LNCaP clone FGC (cell line): Measurements from ENCODE around the gene CD55.

Source experiments
- DNase-seq: peaks from one replicate; pipeline ENCODE4 v3.0.0-alpha.2; 2011; ENCODE audit warnings: low read depth
- H3K4me3 ChIP-seq: 2 replicates; pipeline ENCODE4 v1.5.1; 2011; ENCODE audit warnings: mild to moderate bottlenecking, low read depth, low read length, control low read depth
- CTCF ChIP-seq: IDR thresholded peaks from 2 replicates; pipeline ENCODE4 v1.5.1; 2012; ENCODE audit warnings: mild to moderate bottlenecking; ENCODE audit not compliant: control insufficient read depth, insufficient read depth; ENCODE audit errors: extremely low read depth

The CD55 gene

DNA sequence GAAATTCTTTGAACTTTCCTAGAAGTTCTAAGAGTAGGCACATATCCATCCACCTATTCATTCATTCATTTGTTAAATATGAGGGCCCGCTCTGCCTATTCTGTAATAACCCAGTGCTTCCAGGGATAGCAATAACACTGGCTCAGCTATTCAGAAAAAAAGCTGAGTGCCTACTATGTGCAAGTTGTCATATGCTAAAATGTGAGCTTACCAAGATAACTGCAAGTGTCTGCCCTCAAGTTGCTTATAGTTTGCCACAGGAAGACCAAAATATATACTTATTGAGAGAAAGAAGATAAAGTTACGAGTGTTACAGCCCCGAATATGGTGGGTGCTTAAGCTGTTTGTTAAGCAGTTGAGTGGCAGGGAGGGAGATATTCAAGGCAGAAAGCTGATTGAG is 39.6 kb downstream of the CD55 start:
- no peak for DNase-seq
- TF ChIP-seq CTCF, result no peak
- H3K4me3 ChIP-seq, result no peak overlapping the region

GRCh38 chr1:207361889-207362288 is 40.4 kb downstream of the CD55 start:
- TF ChIP-seq CTCF, result no peak
- DNase-seq, result no peak

DNA sequence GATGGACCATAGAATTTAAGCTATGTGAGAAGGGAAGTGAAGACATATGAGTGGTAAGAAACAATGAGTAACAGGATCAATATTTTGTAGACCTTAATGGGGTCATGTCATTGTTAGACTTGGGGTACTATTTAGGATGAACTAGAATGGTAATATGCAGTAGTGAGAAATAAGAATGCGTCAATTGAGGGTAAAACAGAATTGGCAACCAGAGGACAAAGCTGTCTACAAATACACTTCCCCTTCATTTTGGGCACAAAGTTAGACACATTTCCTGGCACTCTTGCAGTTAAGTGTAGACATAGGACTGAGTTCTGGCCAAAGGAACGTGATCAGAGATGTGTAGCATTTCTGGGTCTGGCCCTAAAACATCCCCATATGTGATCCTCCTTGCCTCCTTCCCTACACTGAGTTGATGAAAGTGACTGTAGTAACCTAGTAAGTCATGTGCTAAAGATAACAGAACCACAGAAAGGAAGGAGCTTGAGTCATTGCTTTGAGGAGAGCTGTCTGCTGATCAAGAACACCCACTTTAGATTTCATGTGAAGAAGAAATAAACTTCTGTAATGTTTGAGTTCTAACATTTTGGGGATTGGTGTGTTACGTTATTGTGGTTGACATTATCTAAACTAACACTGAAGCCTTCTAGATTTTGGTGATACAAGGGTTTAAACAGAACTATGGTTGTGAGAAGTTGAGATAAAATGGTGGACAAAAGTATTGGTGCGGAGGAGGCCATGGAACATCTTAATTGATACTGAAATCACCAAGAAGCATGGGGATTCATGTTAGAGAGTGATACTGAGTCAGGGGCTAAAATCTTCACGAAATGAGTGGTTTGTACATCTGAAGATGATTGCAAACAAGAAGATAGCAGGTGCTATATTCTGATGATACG is 41.7 kb downstream of the CD55 start:
- TF ChIP-seq CTCF, result no peak
- H3K4me3 ChIP-seq, result no peak overlapping the region
- DNase-seq, result no peak

More at GRCh38 chr1:207361889-207362288, 40.4 kb downstream of the CD55 start:
- H3K4me3 ChIP-seq, result no peak overlapping the region

DNA sequence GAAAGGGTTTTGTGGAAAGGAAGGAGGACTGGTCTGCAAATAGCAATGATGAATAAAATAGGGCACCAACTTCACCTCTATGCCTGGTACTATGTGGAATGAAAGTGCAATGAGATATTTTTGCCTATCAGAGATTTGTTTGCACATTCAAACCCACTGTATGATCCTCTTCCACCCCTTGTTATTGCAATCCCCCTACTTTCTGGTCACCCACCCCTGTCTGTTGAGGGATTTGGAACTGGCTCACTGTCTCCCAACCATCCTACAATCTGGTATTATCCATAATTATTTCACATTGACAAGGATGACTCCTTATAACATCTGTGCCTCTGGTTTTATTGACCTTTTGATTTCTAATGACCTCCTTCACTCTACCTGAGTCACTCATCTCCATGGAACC is 42.4 kb downstream of the CD55 start:
- TF ChIP-seq CTCF, result no peak
- no peak overlapping the region for H3K4me3 ChIP-seq
- no peak for DNase-seq

GRCh38 chr1:207364614-207365013 is 43.1 kb downstream of the CD55 start:
- no peak for TF ChIP-seq CTCF
- H3K4me3 ChIP-seq, result no peak overlapping the region
- no peak for DNase-seq

GRCh38 chr1:207365063-207365462 is 43.6 kb downstream of the CD55 start:
- no peak for DNase-seq
- no peak for TF ChIP-seq CTCF
- no peak overlapping the region for H3K4me3 ChIP-seq

GRCh38 chr1:207366022-207366421 is 44.5 kb downstream of the CD55 start:
- no peak for TF ChIP-seq CTCF
- no peak for DNase-seq
- no peak overlapping the region for H3K4me3 ChIP-seq
